ENCODE measurements around the gene QSOX1.

The QSOX1 gene

DNA sequence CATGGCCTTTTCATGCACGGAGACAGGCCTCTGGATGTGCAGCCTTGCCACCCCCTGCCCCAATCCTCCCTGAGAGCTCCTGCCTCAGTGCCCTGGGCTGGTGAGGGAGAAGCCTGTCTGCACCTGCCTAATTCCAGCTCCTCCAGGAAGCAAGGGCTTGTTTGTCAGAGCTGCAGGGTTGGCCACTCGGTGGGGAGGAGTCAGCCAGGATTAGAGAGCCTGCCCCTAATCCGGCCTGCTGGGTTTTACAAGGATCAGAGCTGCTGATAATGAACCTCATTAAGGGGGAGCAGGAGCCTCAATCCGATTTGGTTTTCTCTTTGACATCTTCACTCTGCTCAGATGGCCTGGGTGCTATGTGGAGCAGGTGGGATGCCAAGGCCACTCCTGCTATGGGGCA lies 43.5 kb downstream of the QSOX1 start:
- Histone ChIP-seq H4K20me1 (ENCODE audit: insufficient read depth, low read length) (no peaks in the 10 kb centered on the region), H3K4me3 (ENCODE audit: low read depth, low read length, poor library complexity, severe bottlenecking) (no peak overlapping the region), H3K9ac (ENCODE audit: low read length) (no peak overlapping the region), H3K79me2 (ENCODE audit: insufficient read depth, low read length) (no peaks in the 10 kb centered on the region), H3K27me3 (ENCODE audit: insufficient read depth, low read length) (no peaks in the 10 kb centered on the region), H3K4me2 (ENCODE audit: low read length) (no peak overlapping the region), H2AFZ (ENCODE audit: low read length) (no peak overlapping the region), H3F3A (ENCODE audit: insufficient read depth, low read length) (no peaks in the 10 kb centered on the region), H3K9me3 (ENCODE audit: low read length) (no peaks in the 10 kb centered on the region), H3K36me3 (ENCODE audit: insufficient read depth, low read length) (no peaks in the 10 kb centered on the region), H3K4me1 (ENCODE audit: insufficient read depth, low read length, severe bottlenecking) (no peaks in the 10 kb centered on the region), H3K9me2 (ENCODE audit: low read depth, low read length) (no peaks in the 10 kb centered on the region), H3K27ac (ENCODE audit: low read depth, low read length, poor library complexity, severe bottlenecking) (no peak overlapping the region)
- no peak for TF ChIP-seq EZH2 (IDR thresholded peaks at IDR 0.05; ENCODE audit: borderline replicate concordance, low read length)
- TF ChIP-seq CTCF (IDR thresholded peaks at IDR 0.05; ENCODE audit: low read length): no peak

GRCh38 chr1:180198611-180199010 lies 43.9 kb downstream of the QSOX1 start:
- H3F3A ChIP-seq (ENCODE audit: insufficient read depth, low read length): no peaks in the 10 kb centered on the region
- TF ChIP-seq CTCF (IDR thresholded peaks at IDR 0.05; ENCODE audit: low read length) (no peak), EZH2 (IDR thresholded peaks at IDR 0.05; ENCODE audit: borderline replicate concordance, low read length) (no peak)
- H3K9ac ChIP-seq (ENCODE audit: low read length): no peak overlapping the region
- no peak overlapping the region for H3K27ac ChIP-seq (ENCODE audit: low read depth, low read length, poor library complexity, severe bottlenecking)
- no peak overlapping the region for H2AFZ ChIP-seq (ENCODE audit: low read length)
- no peaks in the 10 kb centered on the region for H4K20me1 ChIP-seq (ENCODE audit: insufficient read depth, low read length)
- H3K9me2 ChIP-seq (ENCODE audit: low read depth, low read length): no peaks in the 10 kb centered on the region
- H3K9me3 ChIP-seq (ENCODE audit: low read length): no peaks in the 10 kb centered on the region
- H3K27me3 ChIP-seq (ENCODE audit: insufficient read depth, low read length): no peaks in the 10 kb centered on the region
- no peaks in the 10 kb centered on the region for H3K4me1 ChIP-seq (ENCODE audit: insufficient read depth, low read length, severe bottlenecking)
- no peaks in the 10 kb centered on the region for H3K36me3 ChIP-seq (ENCODE audit: insufficient read depth, low read length)
- H3K79me2 ChIP-seq (ENCODE audit: insufficient read depth, low read length): no peaks in the 10 kb centered on the region
- H3K4me3 ChIP-seq (ENCODE audit: low read depth, low read length, poor library complexity, severe bottlenecking): no peak overlapping the region
- no peak overlapping the region for H3K4me2 ChIP-seq (ENCODE audit: low read length)

DNA sequence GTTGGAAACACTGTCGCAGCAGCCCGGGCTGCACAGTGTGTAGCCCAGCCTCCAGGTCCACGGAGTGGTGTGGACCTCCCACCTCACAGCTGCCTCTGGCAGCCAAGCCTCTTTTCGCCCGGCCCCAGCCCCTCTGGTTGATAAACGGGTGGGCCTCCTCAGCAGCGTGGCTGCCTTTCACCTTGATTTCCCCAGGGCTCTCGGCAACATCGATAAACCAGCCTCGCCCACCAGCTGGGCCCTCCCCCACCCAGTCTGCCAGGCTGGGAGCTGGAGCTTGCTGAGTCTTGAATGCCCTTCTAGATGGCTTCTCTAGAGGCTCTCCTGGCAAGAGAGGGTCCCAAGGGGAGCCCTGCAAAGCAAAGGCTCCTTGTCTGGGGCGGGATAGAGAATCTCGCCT lies 44.3 kb downstream of the QSOX1 start:
- no peak for TF ChIP-seq EZH2 (IDR thresholded peaks at IDR 0.05; ENCODE audit: borderline replicate concordance, low read length)
- TF ChIP-seq CTCF (IDR thresholded peaks at IDR 0.05; ENCODE audit: low read length): no peak
- H3K27ac ChIP-seq (ENCODE audit: low read depth, low read length, poor library complexity, severe bottlenecking): no peak overlapping the region

More for the DNA sequence above, 44.3 kb downstream of the QSOX1 start:
- Histone ChIP-seq H3K9me3 (ENCODE audit: low read length) (no peaks in the 10 kb centered on the region), H3K9ac (ENCODE audit: low read length) (no peak overlapping the region), H3F3A (ENCODE audit: insufficient read depth, low read length) (no peaks in the 10 kb centered on the region), H3K4me3 (ENCODE audit: low read depth, low read length, poor library complexity, severe bottlenecking) (no peak overlapping the region), H3K36me3 (ENCODE audit: insufficient read depth, low read length) (no peaks in the 10 kb centered on the region), H3K27me3 (ENCODE audit: insufficient read depth, low read length) (no peaks in the 10 kb centered on the region), H2AFZ (ENCODE audit: low read length) (no peak overlapping the region), H3K4me1 (ENCODE audit: insufficient read depth, low read length, severe bottlenecking) (no peaks in the 10 kb centered on the region), H3K79me2 (ENCODE audit: insufficient read depth, low read length) (no peaks in the 10 kb centered on the region), H3K4me2 (ENCODE audit: low read length) (no peak overlapping the region), H4K20me1 (ENCODE audit: insufficient read depth, low read length) (no peaks in the 10 kb centered on the region), H3K9me2 (ENCODE audit: low read depth, low read length) (no peaks in the 10 kb centered on the region)

Measured in OCI-LY1 (cell line).